ENCODE results near the gene SPDL1.

Gene SPDL1

DNA sequence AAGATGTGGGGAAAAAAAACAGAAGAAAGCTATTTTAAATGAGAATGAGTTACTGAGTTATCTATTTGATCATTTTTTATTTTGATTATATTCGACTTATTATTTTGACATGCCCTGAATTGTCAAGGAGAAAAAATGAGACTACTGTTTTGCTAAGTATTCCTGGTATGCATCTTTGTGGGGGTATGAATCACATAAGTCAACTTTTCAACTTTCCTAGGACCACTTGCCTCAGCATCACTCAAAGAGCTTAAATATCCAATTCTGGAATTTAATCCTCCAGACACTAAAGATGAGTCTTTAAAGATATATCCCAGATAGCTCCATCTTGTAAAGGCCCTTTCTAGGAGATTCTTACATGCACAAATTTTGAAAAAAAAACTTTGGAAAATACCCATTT, 17.4 kb upstream of the SPDL1 start:
- no peak for DNase-seq (ENCODE audit: low spot score)
- in situ Hi-C loops (cut with MboI; ENCODE audit: low pct_unique_long_range_greater_than_20kb, low sequenced_read_pairs, unreplicated experiment), result no loop called here
- TF ChIP-seq, protein P1, sequence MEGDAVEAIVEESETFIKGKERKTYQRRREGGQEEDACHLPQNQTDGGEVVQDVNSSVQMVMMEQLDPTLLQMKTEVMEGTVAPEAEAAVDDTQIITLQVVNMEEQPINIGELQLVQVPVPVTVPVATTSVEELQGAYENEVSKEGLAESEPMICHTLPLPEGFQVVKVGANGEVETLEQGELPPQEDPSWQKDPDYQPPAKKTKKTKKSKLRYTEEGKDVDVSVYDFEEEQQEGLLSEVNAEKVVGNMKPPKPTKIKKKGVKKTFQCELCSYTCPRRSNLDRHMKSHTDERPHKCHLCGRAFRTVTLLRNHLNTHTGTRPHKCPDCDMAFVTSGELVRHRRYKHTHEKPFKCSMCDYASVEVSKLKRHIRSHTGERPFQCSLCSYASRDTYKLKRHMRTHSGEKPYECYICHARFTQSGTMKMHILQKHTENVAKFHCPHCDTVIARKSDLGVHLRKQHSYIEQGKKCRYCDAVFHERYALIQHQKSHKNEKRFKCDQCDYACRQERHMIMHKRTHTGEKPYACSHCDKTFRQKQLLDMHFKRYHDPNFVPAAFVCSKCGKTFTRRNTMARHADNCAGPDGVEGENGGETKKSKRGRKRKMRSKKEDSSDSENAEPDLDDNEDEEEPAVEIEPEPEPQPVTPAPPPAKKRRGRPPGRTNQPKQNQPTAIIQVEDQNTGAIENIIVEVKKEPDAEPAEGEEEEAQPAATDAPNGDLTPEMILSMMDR (IDR thresholded peaks at IDR 0.05; ENCODE audit: extremely low read depth, insufficient read depth, missing control alignments), result no peak

GRCh38 chr5:169567079-169567478, 16.5 kb upstream of the SPDL1 start:
- TF ChIP-seq, protein P1 (IDR thresholded peaks at IDR 0.05; ENCODE audit: extremely low read depth, insufficient read depth, missing control alignments), result no peak
- DNase-seq (ENCODE audit: low spot score), result no peak
- in situ Hi-C loops (cut with MboI; ENCODE audit: low pct_unique_long_range_greater_than_20kb, low sequenced_read_pairs, unreplicated experiment), result no loop called here

- TF ChIP-seq, protein P1 (IDR thresholded peaks at IDR 0.05; ENCODE audit: extremely low read depth, insufficient read depth, missing control alignments), result no peak
- in situ Hi-C loops (cut with MboI; ENCODE audit: low pct_unique_long_range_greater_than_20kb, low sequenced_read_pairs, unreplicated experiment), result no loop called here
- no peak for DNase-seq (ENCODE audit: low spot score)
Measured at GRCh38 chr5:169569513-169569912, 14.1 kb upstream of the SPDL1 start.

DNA sequence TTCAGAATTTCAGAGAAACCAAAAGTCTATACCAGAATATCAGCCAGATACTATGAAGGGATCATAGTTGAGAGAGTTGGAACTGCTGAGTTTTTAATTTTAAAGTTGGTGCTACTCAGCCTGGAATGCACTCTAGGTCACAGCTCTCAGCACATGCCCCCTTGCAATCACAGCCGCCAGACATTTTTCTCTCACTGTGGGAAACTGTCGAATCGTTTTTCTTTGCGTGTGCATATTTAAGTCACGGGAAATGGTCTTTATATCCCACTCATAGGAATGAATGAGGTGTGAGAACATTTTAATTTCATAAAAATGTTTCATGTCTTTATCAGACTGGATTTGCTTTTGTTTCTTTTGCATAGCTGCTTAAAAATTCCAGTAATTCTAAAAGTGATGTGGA, 12.2 kb upstream of the SPDL1 start:
- TF ChIP-seq, protein P1 (IDR thresholded peaks at IDR 0.05; ENCODE audit: extremely low read depth, insufficient read depth, missing control alignments), result no peak
- no peak for DNase-seq (ENCODE audit: low spot score)
- in situ Hi-C loops (cut with MboI; ENCODE audit: low pct_unique_long_range_greater_than_20kb, low sequenced_read_pairs, unreplicated experiment), result no loop called here

DNA sequence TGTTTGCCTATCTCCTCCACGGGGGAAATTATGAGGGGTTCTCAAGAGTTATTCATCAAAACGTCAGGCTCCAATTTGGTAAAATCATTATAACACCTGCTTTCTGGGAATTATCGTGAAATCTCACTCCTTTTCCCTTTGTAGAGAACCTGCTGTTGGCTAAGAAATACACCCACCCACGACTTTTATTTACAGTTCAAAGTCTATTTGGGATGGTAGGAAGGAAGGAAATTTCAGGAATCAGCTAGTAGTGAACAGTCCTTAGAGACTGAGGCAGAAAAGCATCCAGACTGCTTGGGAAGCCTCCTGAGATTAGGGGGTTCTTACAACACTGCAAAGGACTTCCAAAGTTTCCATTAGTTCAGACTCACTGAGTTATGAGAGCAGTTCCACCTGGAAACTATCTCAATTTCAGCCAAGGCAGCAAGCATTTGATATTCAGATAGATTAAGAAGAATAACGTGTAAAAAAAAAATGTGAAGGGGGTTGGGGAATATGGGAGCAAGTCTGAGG, 9.4 kb upstream of the SPDL1 start:
- in situ Hi-C loops (cut with MboI; ENCODE audit: low pct_unique_long_range_greater_than_20kb, low sequenced_read_pairs, unreplicated experiment), result no loop called here
- TF ChIP-seq, protein P1 (IDR thresholded peaks at IDR 0.05; ENCODE audit: extremely low read depth, insufficient read depth, missing control alignments), result no peak
- DNase-seq (ENCODE audit: low spot score), result no peak

DNA sequence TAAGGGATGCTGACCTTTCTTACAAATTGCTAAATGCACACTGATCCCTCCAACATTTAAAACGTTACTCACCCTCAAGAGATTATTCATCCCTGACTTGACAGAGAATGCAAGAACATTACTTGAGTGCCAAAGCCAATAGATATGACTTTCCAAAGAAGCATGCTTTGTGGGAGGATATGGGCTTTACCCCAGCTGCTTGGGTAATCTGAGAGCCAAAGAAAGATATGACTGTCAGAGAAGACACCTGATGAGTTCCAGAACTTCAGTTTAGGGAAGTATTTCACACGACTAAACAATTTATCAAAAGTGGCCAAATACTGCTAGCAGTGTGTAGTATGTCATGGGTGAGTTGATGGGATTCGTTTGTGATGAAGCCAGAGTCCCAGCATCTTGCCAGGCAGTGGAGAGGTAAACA, 7.4 kb upstream of the SPDL1 start:
- no peak for DNase-seq (ENCODE audit: low spot score)
- TF ChIP-seq, protein P1 (IDR thresholded peaks at IDR 0.05; ENCODE audit: extremely low read depth, insufficient read depth, missing control alignments), result no peak
- in situ Hi-C loops (cut with MboI; ENCODE audit: low pct_unique_long_range_greater_than_20kb, low sequenced_read_pairs, unreplicated experiment), result loop anchor here (25.0 kb wide), 1 partner anchor 589 kb away; no protein-coding TSS in a partner anchor

All from GM13977 (cell line).